Sigmoid colon (tissue), 7 donors: ENCODE results near the gene FADD. TPM values are rescaled to one million over a fixed set of nuclear protein-coding genes. Genes with fewer than 3 reads are reported as not detected.

Source experiments
- DNase-seq: peaks from one replicate; pipeline ENCODE4 v3.0.0-alpha.2; 2019
- H3K27ac ChIP-seq, 4 donors: fragments of 200-600 bp; sonication (generic); one replicate each; pipeline ENCODE4 v1.5.1; 2016 to 2019; ENCODE audit warnings: mild to moderate bottlenecking in 1 of 4
- H3K27me3 ChIP-seq, 3 donors: fragments of 200-600 bp; sonication (generic); one replicate each; pipeline ENCODE4 v1.5.1; 2019; ENCODE audit warnings: mild to moderate bottlenecking in 1 of 3
- H3K36me3 ChIP-seq, 4 donors: fragments of 200-600 bp; sonication (generic); one replicate each; pipeline ENCODE4 v1.5.1; 2016 to 2019
- H3K4me1 ChIP-seq, 4 donors: fragments of 200-600 bp; sonication (generic); one replicate each; pipeline ENCODE4 v1.5.1; 2017 to 2019
- H3K4me3 ChIP-seq, 4 donors: fragments of 200-600 bp; sonication (generic); one replicate each; pipeline ENCODE4 v1.5.1; 2017 to 2019; ENCODE audit warnings: mild to moderate bottlenecking in 2 of 4, moderate library complexity in 1 of 4
- H3K9me3 ChIP-seq, 4 donors: fragments of 200-600 bp in 3 of 4; sonication (generic) in 3 of 4; one replicate each; pipeline versions ENCODE4 v1.5.1 to v1.6.1; 2013 to 2019
- CTCF ChIP-seq, 4 experiments: fragments of 450-650 bp in 3 of 4; fragments of 200-600 bp in 1 of 4; IDR thresholded peaks; one replicate each; pipeline ENCODE4 v1.5.1; 2016 to 2019; ENCODE audit warnings: antibody characterized with exemption in 4 of 4, mild to moderate bottlenecking in 3 of 4, moderate library complexity in 2 of 4
- EP300 ChIP-seq, 4 donors: sonication (generic); formaldehyde crosslinking; IDR thresholded peaks; one replicate each; pipeline ENCODE4 v1.6.1; 2017; ENCODE audit warnings: antibody characterized with exemption in 4 of 4
- POLR2A ChIP-seq, 2 donors: fragments of 450-650 bp; IDR thresholded peaks; one replicate each; pipeline ENCODE4 v1.6.1; 2016; ENCODE audit warnings: antibody characterized with exemption in 2 of 2, mild to moderate bottlenecking in 2 of 2, moderate library complexity in 2 of 2
- POLR2AphosphoS5 ChIP-seq, 4 donors: sonication (generic); formaldehyde crosslinking; IDR thresholded peaks; one replicate each; pipeline ENCODE4 v1.6.1; 2017; ENCODE audit warnings: antibody characterized with exemption in 4 of 4
- WGBS, 2 donors: extraction: QIAGEN DNeasy Blood & Tissue Kit; methylation state at CpG; one replicate each; pipeline ENCODE4 v1.1.7; 2013; 5-methylcytosine and 5-hydroxymethylcytosine counted together
- intact Hi-C: fragments of 100-400 bp; cut with DNase I; formaldehyde crosslinking; loops from one replicate; pipeline ENCODE4 v1.15.1; 2023
- polyA plus RNA-seq, 3 donors: library from polyadenylated mRNA; stranded (reverse); fragments of 200-250 nt; gene quantifications; one replicate each; pipeline ENCODE4 v1.2.3, GENCODE V29; 2013
- total RNA-seq, 4 donors: library from RNA; depleted of rRNA; stranded (reverse); fragments of >200 nt; gene quantifications; one replicate each; pipeline ENCODE4 v1.1.0, GENCODE V29; 2016
- donor health status: healthy with polysubstance abuse.
- donor health status: Bipolar disorder and iron deficiency.
- donor health status: healthy.

FADD gene
- total and polyA plus RNA-seq, 7 donors, result 11.5 to 35.5 (median 20.4) TPM

DNA sequence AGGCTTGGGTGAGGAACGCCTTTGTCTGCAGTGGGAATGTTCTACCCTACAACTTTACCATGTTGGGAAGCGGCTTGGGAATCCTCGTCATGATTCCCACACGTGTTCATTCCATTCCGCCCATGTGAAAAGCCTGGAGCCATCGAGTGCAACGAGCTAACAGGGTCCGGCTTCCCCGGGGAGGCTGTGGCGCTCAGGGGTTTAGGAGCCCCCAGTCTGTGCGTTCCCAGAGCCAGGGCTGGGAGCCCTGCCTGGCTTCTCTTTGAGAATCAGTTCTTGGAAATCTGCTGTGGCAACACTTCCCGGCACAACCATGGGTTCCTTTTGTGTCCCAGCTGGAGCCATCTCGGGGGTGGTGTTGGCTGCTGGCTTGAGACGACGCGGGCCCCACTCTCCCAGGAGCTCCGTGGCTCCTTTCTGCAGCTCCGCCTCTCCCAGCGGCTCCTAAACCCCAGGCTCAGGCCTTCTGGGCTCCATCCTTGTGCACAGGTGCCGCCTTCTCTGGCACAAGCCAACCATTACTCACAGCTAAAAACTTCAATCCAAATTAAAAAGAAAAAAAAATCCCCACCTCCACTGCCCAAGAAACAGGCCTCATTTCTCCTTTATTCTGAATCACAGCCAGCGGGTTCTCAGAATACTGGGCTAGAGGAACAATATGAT, 48.7 kb downstream of the FADD start:
- 87 to 89% methylated on average over 21 of the region's 21 CpGs for WGBS, 2 donors
- no peak for TF ChIP-seq POLR2A (IDR thresholded peaks at IDR 0.05)
- no peak for TF ChIP-seq CTCF (IDR thresholded peaks at IDR 0.05)
- no peak for TF ChIP-seq POLR2AphosphoS5 (IDR thresholded peaks at IDR 0.05)
- intact Hi-C loops, result no loop called here
- Histone ChIP-seq H3K9me3 (no peaks in the 10 kb centered on the region), H3K4me1 (no peaks in the 10 kb centered on the region), H3K4me3 (no peak overlapping the region), H3K27ac (no peak overlapping the region), H3K27me3 (no peaks in the 10 kb centered on the region), H3K36me3 (no peaks in the 10 kb centered on the region)
- no peak for DNase-seq

GRCh38 chr11:70252844-70253243, 49.7 kb downstream of the FADD start:
- Histone ChIP-seq H3K4me3 (no peak overlapping the region), H3K36me3 (no peaks in the 10 kb centered on the region), H3K9me3 (no peaks in the 10 kb centered on the region), H3K4me1 (no peaks in the 10 kb centered on the region), H3K27ac (no peak overlapping the region), H3K27me3 (no peaks in the 10 kb centered on the region)
- no peak for DNase-seq
- WGBS, 2 donors, result 86 to 94% methylated on average over 12 of the region's 12 CpGs
- intact Hi-C loops, result no loop called here
- TF ChIP-seq POLR2AphosphoS5 (IDR thresholded peaks at IDR 0.05), result no peak
- no peak for TF ChIP-seq CTCF (IDR thresholded peaks at IDR 0.05)

GRCh38 chr11:70255477-70256116, 52.5 kb downstream of the FADD start:
- intact Hi-C loops, result no loop called here

More at GRCh38 chr11:70255477-70256116, 52.5 kb downstream of the FADD start:
- no peaks in the 10 kb centered on the region for H3K4me1 ChIP-seq
- no peaks in the 10 kb centered on the region for H3K36me3 ChIP-seq
- WGBS, 2 donors, result 59 to 66% methylated on average over 12 of the region's 12 CpGs
- no peak overlapping the region for H3K4me3 ChIP-seq
- H3K27me3 ChIP-seq, result no peaks in the 10 kb centered on the region
- no peak for DNase-seq
- no peak for TF ChIP-seq POLR2AphosphoS5 (IDR thresholded peaks at IDR 0.05)
- no peak for TF ChIP-seq POLR2A (IDR thresholded peaks at IDR 0.05)
- TF ChIP-seq CTCF (IDR thresholded peaks at IDR 0.05), result no peak
- TF ChIP-seq EP300 (IDR thresholded peaks at IDR 0.05), result no peak
- H3K9me3 ChIP-seq, result no peaks in the 10 kb centered on the region
- H3K27ac ChIP-seq, result no peak overlapping the region

Other genes starting within 250 kb of the FADD start
- gene ANO1, start 125.0 kb upstream of the FADD start, total RNA-seq, result 10 to 100 TPM; 17.4 to 33.9 (median 20.2) TPM
- gene ANO1, start 125.0 kb upstream of the FADD start, polyA plus RNA-seq, result 1 to 10 TPM in 2 of 3 donors, under 1 TPM in 1; 0.60 to 5.7 (median 3.0) TPM
- 10 to 100 TPM; 43.4 to 62.1 (median 51.2) TPM for gene PPFIA1, start 67.4 kb downstream of the FADD start, total RNA-seq
- gene PPFIA1, start 67.4 kb downstream of the FADD start, polyA plus RNA-seq, result 10 to 100 TPM; 13.2 to 24.8 (median 21.7) TPM
- gene CTTN, start 195.2 kb downstream of the FADD start, total RNA-seq, result 100 to 1,000 TPM; 128 to 312 (median 157) TPM
- gene CTTN, start 195.2 kb downstream of the FADD start, polyA plus RNA-seq, result 100 to 1,000 TPM in 2 of 3 donors, 10 to 100 TPM in 1; 87.1 to 152 (median 102) TPM